HG02970 (cell line): ENCODE data around the gene STRAP.
A peak's percentile ranks its signal among the peaks of the same experiment; 100 is the strongest.
"Not testable (repeated sequence)": the region's sequence is repeated elsewhere in the genome, so short reads cannot be mapped to it uniquely, and the experiment has no call there.

ENCODE experiments used
- ATAC-seq: cut with Tn5 transposase; IDR thresholded peaks from one replicate; pipeline ENCODE4 v1.9.1; 2021; ENCODE audit warnings: mild to moderate bottlenecking, moderate library complexity, moderate number of reproducible peaks; ENCODE audit not compliant: unreplicated experiment, low FRiP score

The STRAP gene

DNA sequence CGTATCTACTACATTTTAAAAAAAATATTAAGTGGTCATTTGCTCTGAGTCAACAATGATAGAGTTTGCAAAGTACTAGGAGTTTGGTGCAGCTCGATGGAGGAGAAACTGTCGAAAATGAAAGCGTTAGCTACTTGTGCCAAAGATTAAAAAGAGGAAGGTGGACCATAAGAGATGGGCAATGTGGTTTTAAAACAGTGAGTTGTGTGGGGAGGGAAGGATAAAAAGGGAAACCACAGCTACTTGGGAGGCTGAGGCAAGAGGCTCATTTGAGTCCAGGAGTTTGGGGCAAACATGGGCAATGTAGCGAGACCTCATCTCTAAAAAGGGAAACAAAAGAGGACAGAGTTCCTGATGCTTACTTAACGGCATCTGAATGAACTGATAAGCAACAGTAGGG lies 18.2 kb upstream of the STRAP start:
- ATAC-seq: peak; percentile 78

- no peak for ATAC-seq
Observed at GRCh38 chr12:15868186-15868585, 14.0 kb upstream of the STRAP start.

GRCh38 chr12:15873556-15873955 lies 8.6 kb upstream of the STRAP start:
- no peak for ATAC-seq

- not testable (repeated sequence) for ATAC-seq
Observed at GRCh38 chr12:15874556-15875145, 7.5 kb upstream of the STRAP start.

DNA sequence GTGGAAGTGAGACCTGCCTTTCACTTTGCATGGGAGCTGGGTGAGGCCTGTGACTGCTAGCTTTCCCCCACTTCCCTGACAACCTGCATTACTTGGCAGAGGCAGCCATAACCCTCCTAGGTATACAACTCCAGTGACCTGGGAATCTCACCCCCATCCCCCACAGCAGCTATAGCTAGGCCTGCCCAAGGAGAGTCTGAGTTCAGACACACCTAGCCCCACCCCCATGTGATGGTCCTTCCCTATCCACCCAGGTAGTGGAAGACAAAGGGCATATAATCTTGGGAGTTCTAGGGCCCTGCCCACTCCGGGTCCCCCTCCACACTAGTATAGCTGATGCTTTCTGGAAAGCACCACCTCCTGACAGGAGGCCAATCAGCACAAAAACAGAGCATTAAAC lies 6.3 kb upstream of the STRAP start:
- no peak for ATAC-seq

DNA sequence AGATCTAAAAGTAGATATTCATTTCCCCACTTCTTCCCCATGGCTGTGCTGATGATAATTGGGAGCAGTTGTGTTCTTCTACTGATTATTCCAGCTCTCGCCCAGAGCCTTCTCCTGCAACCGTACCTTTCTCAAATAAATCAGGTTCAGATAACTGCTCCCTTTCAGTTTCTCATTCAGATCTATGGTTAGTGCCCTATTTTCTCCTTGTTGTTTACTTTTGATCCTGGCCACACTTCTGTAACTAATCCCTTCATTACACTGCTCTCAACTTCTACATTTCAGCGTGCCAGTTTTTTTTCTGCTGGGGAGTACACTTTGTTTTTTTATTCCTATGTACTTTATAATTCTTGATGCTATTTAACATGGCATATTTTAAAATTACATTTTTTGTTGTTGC lies 2.8 kb upstream of the STRAP start:
- no peak for ATAC-seq

GRCh38 chr12:15880721-15881120 lies 1.5 kb upstream of the STRAP start:
- no peak for ATAC-seq

DNA sequence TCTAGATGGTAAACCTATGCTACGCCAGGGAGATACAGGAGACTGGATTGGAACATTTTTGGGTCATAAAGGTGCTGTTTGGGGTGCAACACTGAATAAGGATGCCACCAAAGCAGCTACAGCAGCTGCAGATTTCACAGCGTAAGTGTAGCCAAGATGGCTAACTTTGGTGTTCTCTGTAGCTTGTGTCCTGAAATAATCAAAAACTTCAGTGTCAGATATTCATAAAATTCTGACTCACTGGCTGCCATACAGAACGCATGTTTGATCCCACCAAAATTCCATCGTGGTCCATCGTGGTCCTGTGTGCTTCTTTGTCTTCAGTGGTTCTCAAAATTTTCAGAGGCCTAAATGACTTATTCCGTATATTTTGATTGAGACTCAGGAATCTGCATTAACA lies 1.3 kb downstream of the STRAP start:
- ATAC-seq: no peak

DNA sequence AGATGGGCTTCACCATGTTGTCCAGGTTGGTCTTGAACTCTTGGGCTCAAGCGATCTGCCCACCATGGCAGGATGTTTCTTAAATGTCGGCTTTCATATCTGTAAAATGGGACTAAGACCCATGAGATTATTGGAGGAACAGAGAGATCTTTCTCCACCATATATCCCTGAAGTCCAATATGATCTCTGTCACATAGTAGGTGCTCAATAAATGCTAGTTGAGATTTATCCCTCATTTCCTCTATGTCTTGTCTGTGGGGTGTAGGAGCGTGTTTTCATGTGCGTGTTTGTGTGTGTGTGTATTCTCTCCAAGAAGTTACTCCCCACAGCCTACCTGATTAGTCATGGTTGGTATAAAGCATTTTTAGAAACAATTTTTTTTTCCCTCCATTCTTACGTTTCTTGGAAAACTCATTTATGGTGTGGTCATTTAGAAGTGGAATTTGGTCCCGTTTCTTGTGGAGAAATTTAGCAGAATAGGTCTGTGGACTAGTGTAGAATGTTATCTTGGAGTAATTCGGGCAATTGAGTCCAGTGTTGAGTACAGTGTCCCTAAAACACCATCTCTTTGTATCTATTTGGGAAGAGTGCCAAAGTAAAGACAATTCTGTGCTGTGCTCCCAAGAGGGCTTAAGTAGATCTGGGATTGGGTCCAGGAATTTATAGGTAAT lies 4.3 kb downstream of the STRAP start:
- ATAC-seq: no peak

GRCh38 chr12:15887043-15887817 lies 5.0 kb downstream of the STRAP start:
- no peak for ATAC-seq

- ATAC-seq: no peak
Observed at GRCh38 chr12:15892645-15893259, 10.6 kb downstream of the STRAP start.

DNA sequence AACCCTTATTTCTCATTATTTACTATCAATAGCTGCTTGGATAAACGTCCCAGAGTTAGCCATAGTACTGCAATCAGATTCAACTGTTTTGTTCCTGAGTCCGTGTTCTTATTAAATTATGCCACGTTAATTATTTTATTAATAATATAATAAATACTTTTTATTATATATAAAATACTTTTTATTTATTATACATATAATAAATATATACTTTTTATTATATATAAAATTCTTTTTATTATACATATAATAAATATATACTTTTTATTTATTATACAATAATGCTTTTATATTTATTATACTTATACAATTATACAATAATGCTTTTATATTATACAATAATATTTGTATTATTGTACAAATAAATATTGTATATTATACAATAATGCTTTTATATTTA lies 11.1 kb downstream of the STRAP start:
- no peak for ATAC-seq

GRCh38 chr12:15896867-15897266 lies 14.7 kb downstream of the STRAP start:
- ATAC-seq: no peak

DNA sequence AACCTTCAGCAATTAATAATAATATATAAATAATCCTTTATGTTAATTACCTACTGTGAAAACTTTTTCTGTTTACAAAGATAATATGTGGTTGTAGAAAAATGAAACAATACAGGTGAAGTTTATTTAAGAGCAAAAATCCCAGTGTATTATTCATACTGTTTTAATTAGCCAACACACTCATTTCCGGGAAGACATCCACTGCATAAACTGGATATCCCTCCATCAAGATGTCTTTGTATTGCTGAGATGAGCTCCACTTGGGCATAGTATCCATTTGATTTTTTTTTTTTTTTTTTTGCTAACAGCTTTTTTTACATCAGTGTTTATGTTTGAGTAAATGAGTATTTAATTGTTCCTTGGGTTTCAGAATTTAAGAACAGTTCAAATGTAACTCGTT lies 15.2 kb downstream of the STRAP start:
- ATAC-seq: no peak

DNA sequence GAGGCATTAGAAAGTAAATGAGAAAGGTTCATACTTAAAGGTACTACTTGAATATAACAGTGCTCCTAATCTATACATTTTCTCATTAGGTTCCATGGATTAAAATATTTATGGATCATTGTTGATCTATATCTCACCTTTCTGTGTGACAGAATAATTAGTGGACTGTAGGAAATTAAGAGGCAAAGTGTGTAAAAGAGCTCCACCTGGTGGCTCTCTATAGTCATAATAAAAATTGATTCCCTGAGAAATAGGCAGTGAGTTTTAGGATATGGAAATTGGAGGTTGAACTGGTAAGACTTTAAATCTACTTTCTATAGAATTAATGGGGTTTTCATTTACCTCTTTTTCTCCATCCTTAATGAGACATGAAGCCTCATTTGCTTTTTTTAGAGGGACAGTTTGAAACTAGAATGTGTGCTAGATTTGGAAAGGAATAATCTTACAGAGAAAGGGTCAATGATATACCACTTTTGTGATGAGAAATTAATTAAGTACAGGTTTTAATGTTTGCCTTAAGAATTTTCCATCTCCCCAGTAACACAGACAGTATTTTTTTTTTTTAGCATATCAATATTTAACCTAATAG lies 17.2 kb downstream of the STRAP start:
- no peak for ATAC-seq

- no peak for ATAC-seq
Observed at GRCh38 chr12:15904378-15904920, 22.3 kb downstream of the STRAP start.

GRCh38 chr12:15910468-15910863 lies 28.3 kb downstream of the STRAP start:
- no peak for ATAC-seq

DNA sequence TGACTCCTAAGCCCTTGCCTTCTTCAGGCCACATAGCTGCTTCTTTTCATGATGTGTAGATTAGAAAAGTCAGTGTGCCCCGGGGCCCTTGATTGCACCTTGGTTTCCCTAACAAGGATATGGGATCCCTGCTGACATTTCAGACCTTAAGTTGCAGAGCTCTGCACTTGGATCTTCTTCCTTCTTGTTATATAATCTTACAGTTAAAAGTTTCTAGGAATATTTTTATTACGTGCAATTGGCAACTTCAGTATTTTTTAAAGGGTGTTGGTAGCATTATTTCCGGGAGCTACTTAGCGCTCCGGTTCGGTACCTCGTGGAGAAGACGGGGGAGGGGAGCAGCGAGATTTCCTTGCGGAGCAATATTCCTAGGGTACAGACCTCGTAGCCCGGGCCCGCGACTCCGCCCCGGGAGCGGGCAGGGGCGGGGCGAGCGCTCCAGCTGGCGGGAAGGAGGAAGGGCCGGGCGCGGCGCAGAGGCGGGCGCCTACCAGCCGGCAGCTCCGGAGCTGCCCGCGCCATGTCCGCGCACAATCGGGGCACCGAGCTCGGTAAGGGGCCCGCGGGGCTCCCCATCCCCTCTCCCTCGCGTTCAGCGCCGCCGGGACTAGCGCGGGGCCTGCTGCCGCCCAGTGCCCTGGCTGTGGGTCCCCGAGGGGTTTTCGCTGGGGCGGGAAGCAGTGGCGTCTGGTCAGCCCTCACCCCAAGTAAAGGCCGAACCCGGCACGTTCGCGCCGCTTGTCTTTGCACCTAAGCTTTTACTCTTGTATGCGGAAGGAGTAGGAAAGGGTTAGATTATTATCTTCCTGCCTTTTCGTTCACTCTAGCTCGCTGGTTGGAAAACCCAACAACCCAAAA lies 28.9 kb downstream of the STRAP start, which contains the start of gene DERA:
DERA (plus strand) TSS at position 469 of the 858 bp plus-strand sequence; CDS start at position 521, 52 bp downstream.
- peak; percentile 86 for ATAC-seq

DNA sequence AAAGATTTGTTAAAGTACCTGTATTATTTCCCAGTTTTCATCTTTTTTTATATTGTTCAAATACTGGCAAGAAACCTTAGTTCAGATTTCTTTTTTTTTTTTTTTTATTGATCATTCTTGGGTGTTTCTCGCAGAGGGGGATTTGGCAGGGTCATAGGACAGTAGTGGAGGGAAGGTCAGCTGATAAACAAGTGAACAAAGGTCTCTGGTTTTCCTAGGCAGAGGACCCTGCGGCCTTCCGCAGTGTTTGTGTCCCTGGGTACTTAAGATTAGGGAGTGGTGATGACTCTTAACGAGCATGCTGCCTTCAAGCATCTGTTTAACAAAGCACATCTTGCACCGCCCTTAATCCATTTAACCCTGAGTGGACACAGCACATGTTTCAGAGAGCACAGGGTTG lies 29.7 kb downstream of the STRAP start:
- not testable (repeated sequence) for ATAC-seq

DNA sequence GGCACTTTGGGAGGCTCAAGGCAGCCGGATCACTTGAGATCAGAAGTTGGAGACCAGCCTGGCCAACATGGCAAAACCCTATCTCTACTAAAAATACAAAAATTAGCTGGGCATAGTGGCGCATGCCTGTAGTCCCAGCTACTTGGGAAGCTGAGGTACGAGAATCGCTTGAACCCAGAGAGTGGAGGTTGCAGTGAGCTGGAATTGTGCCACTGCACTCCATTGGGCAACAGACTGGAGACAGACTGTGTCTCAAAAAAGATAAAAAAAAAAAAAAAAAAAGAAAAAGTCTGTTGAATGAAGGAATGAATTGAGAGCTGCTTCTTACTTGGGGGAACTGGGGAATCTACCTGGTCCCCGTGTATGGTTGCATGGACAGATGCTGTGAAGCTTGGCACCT lies 31.9 kb downstream of the STRAP start:
- not testable (repeated sequence) for ATAC-seq
